AG09319 (cell line): ENCODE data around the gene MLIP.

Source experiments
- DNase-seq: peaks from one replicate; pipeline ENCODE4 v3.0.0-alpha.2; 2010; ENCODE audit warnings: low read depth; ENCODE audit errors: extremely low read depth
- CTCF ChIP-seq: IDR thresholded peaks from 2 replicates; pipeline ENCODE4 v1.5.1; 2011; ENCODE audit warnings: low read depth, mild to moderate bottlenecking, inconsistent platforms, low read length, moderate library complexity

Gene MLIP

DNA sequence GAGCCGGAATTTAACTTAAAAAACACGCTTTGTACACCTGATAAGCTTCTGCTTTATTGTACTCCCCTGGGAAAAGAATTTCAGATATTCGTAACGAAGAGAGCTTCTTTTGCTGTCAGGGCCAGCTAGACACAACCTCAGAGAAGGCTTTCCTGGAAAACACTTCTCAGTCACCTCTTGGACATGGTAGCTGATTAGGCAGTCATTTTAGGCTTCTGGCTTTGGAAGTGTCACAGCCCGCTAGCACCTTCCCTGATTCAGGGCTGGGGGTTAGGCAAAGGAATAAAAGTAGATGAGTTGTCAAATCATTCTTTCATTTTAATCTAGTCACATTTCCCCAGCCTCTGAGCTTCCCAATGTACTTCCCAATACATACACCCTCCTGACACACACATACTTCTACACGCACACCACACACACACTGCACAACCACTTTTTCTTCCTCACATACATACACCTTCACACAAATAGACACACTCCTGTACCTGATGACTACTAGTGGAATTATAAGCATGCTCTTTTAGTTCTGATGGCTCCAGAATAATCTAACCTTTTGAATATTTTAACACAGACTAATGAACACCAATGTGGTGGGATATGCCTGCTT lies 162.1 kb downstream of the MLIP start:
- DNase-seq = no peak
- no peak for TF ChIP-seq CTCF

GRCh38 chr6:54274383-54274782 lies 163.1 kb downstream of the MLIP start:
- no peak for TF ChIP-seq CTCF
- no peak for DNase-seq

DNA sequence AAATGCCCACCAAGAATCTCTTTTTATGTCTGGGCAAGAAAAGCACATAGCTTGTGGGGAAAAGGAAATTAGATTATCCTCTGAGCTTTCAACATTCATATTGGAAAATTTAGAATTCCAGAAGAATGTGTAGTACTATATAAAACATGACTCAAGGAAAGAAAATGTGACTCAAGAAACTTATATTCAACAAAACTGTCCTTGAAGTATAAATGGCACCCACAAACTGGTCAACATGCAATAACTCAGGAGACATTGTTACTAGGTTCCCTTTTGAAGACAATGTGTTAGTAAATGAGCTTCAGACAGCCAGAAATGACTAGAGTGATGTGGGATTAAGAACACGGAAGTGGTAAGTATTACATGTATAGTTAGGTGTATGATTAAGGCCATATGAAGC lies 170.9 kb downstream of the MLIP start:
- DNase-seq = peak; percentile 40
- no peak for TF ChIP-seq CTCF

- DNase-seq = no peak
- TF ChIP-seq CTCF = no peak
These were observed 173.1 kb downstream of the MLIP start for GRCh38 chr6:54284161-54284860.

- peak; percentile 39 for DNase-seq
- TF ChIP-seq CTCF = no peak
These were observed 174.4 kb downstream of the MLIP start for GRCh38 chr6:54285595-54285994.

DNA sequence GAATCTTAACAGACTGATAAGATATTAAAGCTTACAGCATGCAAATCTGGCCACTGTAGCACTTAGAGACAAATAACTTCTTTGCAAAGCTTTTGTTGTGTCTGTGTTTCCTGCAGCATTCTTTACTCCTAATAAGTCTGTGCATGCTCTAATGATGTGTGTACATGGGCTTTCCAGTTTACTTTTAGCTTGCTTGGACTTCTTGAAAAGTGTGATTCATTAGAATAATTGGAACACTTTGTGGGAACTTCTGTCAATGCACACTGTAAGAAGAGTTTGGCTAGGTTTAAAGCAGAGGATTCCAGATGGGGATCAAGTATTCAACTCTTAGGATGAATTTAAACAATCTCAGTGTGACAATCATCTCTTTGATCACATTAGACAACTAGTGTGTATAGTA lies 174.9 kb downstream of the MLIP start:
- no peak for DNase-seq
- no peak for TF ChIP-seq CTCF

- DNase-seq = no peak
- TF ChIP-seq CTCF = no peak
These were observed 177.2 kb downstream of the MLIP start for GRCh38 chr6:54288474-54288873.
